H1 (cell line): ENCODE results near the gene MGST2.

Experiments
- CBX5 ChIP-seq: fragments of 300-800, 300-1000 bp; sonication (generic); IDR thresholded peaks from 2 replicates; pipeline ENCODE4 v1.7.1; 2016; ENCODE audit warnings: antibody characterized with exemption, low read length, low read depth
- CTCF ChIP-seq, 3 experiments: IDR thresholded peaks; 1 replicate in 2 of 3; 2 replicates in 1 of 3; pipeline versions ENCODE4 v1.5.1 to v1.6.1; 2011; ENCODE audit warnings: low read length in 3 of 3, mild to moderate bottlenecking in 3 of 3, inconsistent platforms in 2 of 3, low read depth in 1 of 3, moderate library complexity in 1 of 3; ENCODE audit not compliant: insufficient read depth in 1 of 3; ENCODE audit errors: control extremely low read depth in 1 of 3
- EP300 ChIP-seq, 2 experiments: IDR thresholded peaks; 1 replicate in 1 of 2; 2 replicates in 1 of 2; pipeline ENCODE4 v1.6.1; 2011 to 2012; ENCODE audit warnings: low read depth in 2 of 2, low read length in 2 of 2, mild to moderate bottlenecking in 2 of 2, borderline replicate concordance in 1 of 2, inconsistent platforms in 1 of 2, moderate library complexity in 1 of 2
- EZH2 ChIP-seq: fragments of 200-600 bp; sonication (generic); IDR thresholded peaks from 2 replicates; pipeline ENCODE4 v1.7.1; 2012; ENCODE audit warnings: low read depth, mild to moderate bottlenecking, moderate library complexity, low read length, inconsistent platforms; ENCODE audit not compliant: severe bottlenecking
- GABPA ChIP-seq: IDR thresholded peaks from 2 replicates; pipeline ENCODE4 v1.6.1; 2011; ENCODE audit warnings: mild to moderate bottlenecking, low read length, moderate library complexity, borderline replicate concordance; ENCODE audit not compliant: insufficient read depth
- JUN ChIP-seq: IDR thresholded peaks from 2 replicates; pipeline ENCODE4 v1.6.1; 2011; ENCODE audit warnings: low read depth, mild to moderate bottlenecking, improper control_type of control experiment, low read length
- KDM1A ChIP-seq: fragments of 200-600, 300-600 bp; sonication (generic); IDR thresholded peaks from 2 replicates; pipeline ENCODE4 v1.7.1; 2016; ENCODE audit warnings: mild to moderate bottlenecking, low read length, borderline replicate concordance
- MAX ChIP-seq: IDR thresholded peaks from 2 replicates; pipeline ENCODE4 v1.6.1; 2012; ENCODE audit warnings: inconsistent platforms
- RFX5 ChIP-seq: IDR thresholded peaks from 2 replicates; pipeline ENCODE4 v1.6.1; 2011; ENCODE audit warnings: low read depth, low read length, improper control_type of control experiment, borderline replicate concordance
- SIN3A ChIP-seq, 2 experiments: IDR thresholded peaks in 1 of 2; conservative IDR thresholded peaks in 1 of 2; 2 replicates each; pipeline ENCODE4 v1.6.1; 2011 to 2012; ENCODE audit warnings: low read length in 2 of 2, improper control_type of control experiment in 1 of 2, low read depth in 1 of 2, mild to moderate bottlenecking in 1 of 2
- SP2 ChIP-seq: IDR thresholded peaks from 2 replicates; pipeline ENCODE4 v1.6.1; 2012; ENCODE audit warnings: mild to moderate bottlenecking, low read length, inconsistent platforms
- SRF ChIP-seq: IDR thresholded peaks from 2 replicates; pipeline ENCODE4 v1.6.1; 2011; ENCODE audit warnings: mild to moderate bottlenecking, low read depth, low read length, moderate library complexity
- TAF1 ChIP-seq: IDR thresholded peaks from 2 replicates; pipeline ENCODE4 v1.6.1; 2011; ENCODE audit warnings: mild to moderate bottlenecking, low read depth, low read length

- no peak for TF ChIP-seq CBX5
- TF ChIP-seq SP2 = no peak
- peak; percentile 34; the same call in 1 of the 2 replicates for TF ChIP-seq MAX
- TF ChIP-seq CTCF (IDR thresholded peaks at IDR 0.05; ENCODE audit: control extremely low read depth in 1 of 3, insufficient read depth in 1 of 3, low read depth in 1 of 3, low read length in 3 of 3) = no peak
- no peak for TF ChIP-seq SRF
- TF ChIP-seq EP300 (IDR thresholded peaks at IDR 0.05; ENCODE audit: borderline replicate concordance in 1 of 2, low read depth in 2 of 2, low read length in 2 of 2) = no peak
- no peak for TF ChIP-seq RFX5
- TF ChIP-seq KDM1A = no peak
- no peak for TF ChIP-seq JUN
- no peak for TF ChIP-seq GABPA
- no peak for TF ChIP-seq SIN3A (conservative IDR thresholded peaks at IDR 0.05 in 1 of 2, IDR thresholded peaks at IDR 0.05 in 1 of 2; ENCODE audit: low read depth in 1 of 2, low read length in 2 of 2)
- TF ChIP-seq EZH2 = no peak
- TF ChIP-seq TAF1 = no peak
Observed at GRCh38 chr4:139740531-139741041, 75.0 kb downstream of the MGST2 start.
